GM19463 (cell line): ENCODE data around the gene TECR.
A peak's percentile ranks its signal among the peaks of the same experiment; 100 is the strongest.
"Not testable (repeated sequence)": the region's sequence is repeated elsewhere in the genome, so short reads cannot be mapped to it uniquely, and the experiment has no call there.

Source experiments
- ATAC-seq: cut with Tn5 transposase; IDR thresholded peaks from one replicate; pipeline ENCODE4 v1.9.1; 2021; ENCODE audit warnings: mild to moderate bottlenecking, moderate library complexity; ENCODE audit not compliant: unreplicated experiment

TECR gene

GRCh38 chr19:14580623-14581237 is 51.3 kb downstream of the TECR start:
- no peak for ATAC-seq

- no peak for ATAC-seq
These were observed 53.5 kb downstream of the TECR start, which contains the start of gene CLEC17A for GRCh38 chr19:14582894-14583340. Gene CLEC17A, plus strand, starts transcription at chr19:14583084. Its CDS starts 77 bp downstream, at chr19:14583161.

GRCh38 chr19:14584372-14584771 is 55.0 kb downstream of the TECR start:
- ATAC-seq: not testable (repeated sequence)

GRCh38 chr19:14585187-14585586 is 55.8 kb downstream of the TECR start:
- peak; percentile 68 for ATAC-seq

- not testable (repeated sequence) for ATAC-seq
These were observed 60.0 kb downstream of the TECR start for GRCh38 chr19:14589433-14589832.

GRCh38 chr19:14595558-14595957 is 66.2 kb downstream of the TECR start:
- no peak for ATAC-seq

GRCh38 chr19:14599548-14600147 is 70.3 kb downstream of the TECR start:
- no peak for ATAC-seq

GRCh38 chr19:14603990-14604387 is 74.6 kb downstream of the TECR start:
- ATAC-seq: no peak

GRCh38 chr19:14606627-14607026 is 77.2 kb downstream of the TECR start:
- ATAC-seq: no peak

- ATAC-seq: no peak
These were observed 81.7 kb downstream of the TECR start for GRCh38 chr19:14611051-14611450.

- not testable (repeated sequence) for ATAC-seq
These were observed 82.8 kb downstream of the TECR start for GRCh38 chr19:14612242-14612641.

- ATAC-seq: no peak
These were observed 83.3 kb downstream of the TECR start for GRCh38 chr19:14612657-14613056.

GRCh38 chr19:14613399-14614098 is 84.2 kb downstream of the TECR start:
- not testable (repeated sequence) for ATAC-seq

GRCh38 chr19:14614099-14614412 is 84.7 kb downstream of the TECR start:
- no peak for ATAC-seq
